ENCODE results near the gene DIS3. TPM values are rescaled to one million over a fixed set of nuclear protein-coding genes. Genes with fewer than 3 reads are reported as not detected.
A peak's percentile ranks its signal among the peaks of the same experiment; 100 is the strongest.

The DIS3 gene
- total and polyA plus RNA-seq, 2 of the 13 experiments (the other 11 are each of a cell fraction or from before 2014, with no cell fraction given) = 13.2 to 35.0 TPM

- TF ChIP-seq ZNF235 (CRISPR knock-in tag; IDR thresholded peaks at IDR 0.05; ENCODE audit: borderline replicate concordance) (0 out of 2 replicates have a peak, but pooled peaks have one; percentile 29), ZNF577 (CRISPR knock-in tag; IDR thresholded peaks at IDR 0.05; ENCODE audit: borderline replicate concordance, low read depth) (0 out of 2 replicates have a peak, but pooled peaks have one; percentile 7), ZHX1 (CRISPR knock-in tag; IDR thresholded peaks at IDR 0.05; ENCODE audit: low read depth) (peak; percentile 94), MLLT10 (CRISPR knock-in tag; IDR thresholded peaks at IDR 0.05) (no peak), ADNP (CRISPR knock-in tag; IDR thresholded peaks at IDR 0.05) (no peak), ZNF672 (CRISPR knock-in tag; IDR thresholded peaks at IDR 0.05) (peak; percentile 89), ZNF207 (IDR thresholded peaks at IDR 0.05; ENCODE audit: borderline replicate concordance) (no peak), ZBTB26 (CRISPR knock-in tag; IDR thresholded peaks at IDR 0.05; ENCODE audit: borderline replicate concordance) (no peak), TCF7L2 (IDR thresholded peaks at IDR 0.05; ENCODE audit: low read depth, low read length) (no peak), TFDP1 (CRISPR knock-in tag; IDR thresholded peaks at IDR 0.05; ENCODE audit: borderline replicate concordance) (peak; percentile 100), BORCS8-MEF2B (CRISPR knock-in tag; IDR thresholded peaks at IDR 0.05) (peak; percentile 100), ZNF878 (CRISPR knock-in tag; IDR thresholded peaks at IDR 0.05) (peak; percentile 100), NR2F1 (CRISPR knock-in tag; IDR thresholded peaks at IDR 0.05) (no peak), ZNF317 (CRISPR knock-in tag; IDR thresholded peaks at IDR 0.05) (no peak; the same call in 1 of the 2 replicates), ZNF234 (CRISPR knock-in tag; conservative IDR thresholded peaks at IDR 0.05) (no peak), SYNCRIP (IDR thresholded peaks at IDR 0.05; ENCODE audit: insufficient read depth, low read depth, low read length) (no peak), ZNF766 (CRISPR knock-in tag; IDR thresholded peaks at IDR 0.05; ENCODE audit: borderline replicate concordance) (peak; percentile 92; the same call in 1 of the 2 replicates), SIX4 (CRISPR knock-in tag; IDR thresholded peaks at IDR 0.05) (peak; percentile 24; the same call in 1 of the 2 replicates), E2F2 (CRISPR knock-in tag; IDR thresholded peaks at IDR 0.05; ENCODE audit: borderline replicate concordance) (no peak; the same call in 1 of the 2 replicates), MAZ (IDR thresholded peaks at IDR 0.05; ENCODE audit: borderline replicate concordance, low read depth, low read length) (no peak), MAZ (CRISPR knock-in tag; IDR thresholded peaks at IDR 0.05; ENCODE audit: low read depth) (peak; percentile 65), ZNF761 (CRISPR knock-in tag; conservative IDR thresholded peaks at IDR 0.05) (no peak), ZNF460 (CRISPR knock-in tag; IDR thresholded peaks at IDR 0.05; ENCODE audit: borderline replicate concordance) (no peak)
These were observed 54.0 kb downstream of the DIS3 start, which contains the start of the genes BORA and MZT1 (continued) for GRCh38 chr13:72727417-72728289.

Measured in HepG2 (cell line).